B cell (primary cell): ENCODE results near the gene LRRC7.

Source experiments
- CTCF ChIP-seq: fragments of 200-600 bp; IDR thresholded peaks from one replicate; pipeline ENCODE4 v1.8.0; 2022; ENCODE audit warnings: antibody characterized with exemption, mild to moderate bottlenecking
- EZH2 ChIP-seq: IDR thresholded peaks from 2 replicates; pipeline ENCODE4 v1.6.1; 2012; ENCODE audit warnings: borderline replicate concordance, low read depth, mild to moderate bottlenecking, moderate library complexity, low read length; ENCODE audit not compliant: insufficient read depth, poor library complexity, severe bottlenecking

GRCh38 chr1:69662321-69662720 is 94.6 kb downstream of the LRRC7 start:
- TF ChIP-seq CTCF (no peak), EZH2 (no peak)
